K562 (cell line): Measurements from ENCODE around the gene RTL10. TPM values are rescaled to one million over a fixed set of nuclear protein-coding genes. Genes with fewer than 3 reads are reported as not detected.

ENCODE experiments used
- ERF ChIP-seq: fragments of 450-650 bp; formaldehyde crosslinking; IDR thresholded peaks from 2 replicates; pipeline ENCODE4 v1.4.0; 2020; ENCODE audit warnings: mild to moderate bottlenecking, mixed read lengths
- EZH2 ChIP-seq: IDR thresholded peaks from 2 replicates; pipeline ENCODE4 v1.6.1; 2012; ENCODE audit warnings: low read depth, mild to moderate bottlenecking, inconsistent platforms, low read length, borderline replicate concordance
- FOXA1 ChIP-seq: fragments of 450-650 bp; IDR thresholded peaks from 2 replicates; pipeline ENCODE4 v1.6.1; 2016; ENCODE audit warnings: mild to moderate bottlenecking, borderline replicate concordance
- GABPB2 ChIP-seq: fragments of 250-450 bp; sonication (Bioruptor Pico); conservative IDR thresholded peaks from 2 replicates; pipeline ENCODE4 v1.5.1; 2021; ENCODE audit warnings: mild to moderate bottlenecking
- HDAC6 ChIP-seq: IDR thresholded peaks from 2 replicates; pipeline ENCODE4 v1.6.1; 2012; ENCODE audit warnings: low read depth, mild to moderate bottlenecking, control low read depth, inconsistent platforms, low read length, moderate library complexity
- IFI16 ChIP-seq: fragments of 250-450 bp; sonication (Bioruptor Pico); IDR thresholded peaks from 2 replicates; pipeline ENCODE4 v2.1.2; 2022; ENCODE audit warnings: mild to moderate bottlenecking, inconsistent platforms
- NR2C1 ChIP-seq, 2 experiments: fragments of 450-650 bp; IDR thresholded peaks; 2 replicates each; pipeline ENCODE4 v1.6.1; 2017; ENCODE audit warnings: mild to moderate bottlenecking in 2 of 2, antibody characterized with exemption in 1 of 2, inconsistent platforms in 1 of 2, missing compliant biosample characterization in 1 of 2, missing genetic modification characterization in 1 of 2
- POLR2AphosphoS2 ChIP-seq: IDR thresholded peaks from 2 replicates; pipeline ENCODE4 v1.6.1; 2012; ENCODE audit warnings: low read length, improper control_type of control experiment
- RB1 ChIP-seq: fragments of 450-650 bp; IDR thresholded peaks from 2 replicates; pipeline ENCODE4 v1.6.1; 2017; ENCODE audit warnings: low read depth, mild to moderate bottlenecking
- RFX1 ChIP-seq: fragments of 450-650 bp; IDR thresholded peaks from 2 replicates; pipeline ENCODE4 v1.6.1; 2016; ENCODE audit warnings: mild to moderate bottlenecking, moderate library complexity
- RNF2 ChIP-seq: sonication (generic); IDR thresholded peaks from 2 replicates; pipeline ENCODE4 v1.6.1; 2016
- SETDB1 ChIP-seq: IDR thresholded peaks from one replicate; pipeline ENCODE4 v1.6.1; 2012; ENCODE audit warnings: low read length, control low read depth, inconsistent platforms
- ZKSCAN3 ChIP-seq: fragments of 250-450 bp; sonication (Bioruptor Pico); IDR thresholded peaks from 2 replicates; pipeline ENCODE4 v1.4.0; 2020
- ZNF436 ChIP-seq: fragments of 250-450, 450-650 bp; sonication (Bioruptor Pico); formaldehyde crosslinking; IDR thresholded peaks from 2 replicates; pipeline ENCODE4 v1.7.0; 2020; ENCODE audit warnings: mild to moderate bottlenecking
- ZNF584 ChIP-seq: fragments of 200-800 bp; sonication (Bioruptor generic); IDR thresholded peaks from 2 replicates; pipeline ENCODE4 v1.6.1; 2016; ENCODE audit warnings: low read depth, mild to moderate bottlenecking, missing genetic modification characterization, missing compliant biosample characterization
- ZNF76 ChIP-seq: fragments of 250-450 bp; sonication (Bioruptor Pico); IDR thresholded peaks from 2 replicates; pipeline ENCODE4 v1.4.0; 2020; ENCODE audit warnings: mild to moderate bottlenecking, moderate library complexity, borderline replicate concordance
- polyA plus RNA-seq, 8 experiments: library from polyadenylated mRNA; depleted of rRNA in 4 of 8; stranded (reverse) in 5 of 8; unstranded in 3 of 8; fragments of >200 nt; fragmentation: Nextera tagmentation in 2 of 8; fragmentation: Illumina TruSeq in 1 of 8; extraction: Ambion mirVana in 2 of 8; extraction: Trizol in 1 of 8; gene quantifications; 2 replicates each; pipeline versions ENCODE4 v1.2.1 to v1.2.3, GENCODE V29; 2011 to 2014; ENCODE audit warnings: inconsistent platforms in 1 of 8, missing spikeins in 1 of 8
- total RNA-seq, 7 experiments: library from RNA; depleted of rRNA in 6 of 7; stranded (reverse); fragments of >200 nt in 6 of 7; fragmentation: Illumina TruSeq in 2 of 7; extraction: Trizol in 2 of 7; gene quantifications; 2 replicates each; pipeline versions ENCODE4 v1.2.1 to v1.2.3, GENCODE V29; 2011 to 2021; ENCODE audit warnings: low replicate concordance in 1 of 7
- TF ChIP-seq, protein P1 (sequence below): fragments of 450-650 bp; IDR thresholded peaks from 2 replicates; pipeline ENCODE4 v1.6.1; 2017; ENCODE audit warnings: antibody characterized with exemption
- TF ChIP-seq, protein P2 (sequence below): fragments of 250-450 bp; sonication (Bioruptor Pico); IDR thresholded peaks from 2 replicates; pipeline ENCODE4 v1.5.0; 2021; ENCODE audit warnings: mild to moderate bottlenecking, moderate library complexity
- TF ChIP-seq, protein P3 (sequence below): fragments of 250-450 bp; sonication (Bioruptor Pico); IDR thresholded peaks from 2 replicates; pipeline ENCODE4 v1.4.0; 2020; ENCODE audit warnings: borderline replicate concordance
- TF ChIP-seq, protein P4 (sequence below): fragments of 450-650 bp; formaldehyde crosslinking; IDR thresholded peaks from 2 replicates; pipeline ENCODE4 v1.4.0; 2022; ENCODE audit warnings: missing genetic modification characterization

The RTL10 gene
- total and polyA plus RNA-seq, 9 of the 15 experiments (the other 6 are each of a cell fraction or from before 2014, with no cell fraction given), result 19.8 to 75.5 (median 32.5) TPM

DNA sequence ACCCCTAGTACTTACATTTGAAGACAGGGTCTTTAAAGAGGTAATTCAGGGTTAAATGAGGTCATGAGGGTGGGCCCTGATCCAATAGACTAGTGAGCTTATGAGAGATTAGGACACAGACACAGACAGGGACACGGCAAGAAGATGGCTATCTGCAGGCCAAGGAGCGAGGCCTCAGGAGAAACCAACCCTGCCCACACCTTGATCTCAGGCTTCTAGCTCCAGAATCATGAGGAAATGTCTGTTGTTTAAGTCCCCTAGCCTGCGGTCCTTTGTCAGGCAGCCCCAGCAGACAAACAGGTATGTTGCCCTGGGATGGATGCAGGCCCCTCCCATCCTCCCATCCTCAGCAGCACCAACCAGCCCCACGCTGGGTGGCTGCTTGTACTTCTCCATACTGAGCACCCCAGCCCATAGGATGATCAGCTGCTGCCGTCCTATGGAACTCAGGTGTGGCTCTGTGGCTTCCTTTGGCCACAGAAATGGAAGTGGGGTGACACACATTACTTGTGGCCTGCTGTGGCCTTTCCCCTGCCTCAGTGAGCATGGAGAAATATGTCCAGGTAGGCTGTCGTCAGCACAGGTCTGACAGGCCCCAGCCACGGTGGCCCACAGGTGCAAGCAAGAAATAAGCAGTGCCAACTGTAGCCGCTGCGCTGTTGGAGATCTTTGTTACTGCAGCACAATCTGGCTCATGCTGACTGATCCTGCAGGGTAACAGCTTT, 7.9 kb downstream of the RTL10 start (continued):
- TF ChIP-seq, protein P1, sequence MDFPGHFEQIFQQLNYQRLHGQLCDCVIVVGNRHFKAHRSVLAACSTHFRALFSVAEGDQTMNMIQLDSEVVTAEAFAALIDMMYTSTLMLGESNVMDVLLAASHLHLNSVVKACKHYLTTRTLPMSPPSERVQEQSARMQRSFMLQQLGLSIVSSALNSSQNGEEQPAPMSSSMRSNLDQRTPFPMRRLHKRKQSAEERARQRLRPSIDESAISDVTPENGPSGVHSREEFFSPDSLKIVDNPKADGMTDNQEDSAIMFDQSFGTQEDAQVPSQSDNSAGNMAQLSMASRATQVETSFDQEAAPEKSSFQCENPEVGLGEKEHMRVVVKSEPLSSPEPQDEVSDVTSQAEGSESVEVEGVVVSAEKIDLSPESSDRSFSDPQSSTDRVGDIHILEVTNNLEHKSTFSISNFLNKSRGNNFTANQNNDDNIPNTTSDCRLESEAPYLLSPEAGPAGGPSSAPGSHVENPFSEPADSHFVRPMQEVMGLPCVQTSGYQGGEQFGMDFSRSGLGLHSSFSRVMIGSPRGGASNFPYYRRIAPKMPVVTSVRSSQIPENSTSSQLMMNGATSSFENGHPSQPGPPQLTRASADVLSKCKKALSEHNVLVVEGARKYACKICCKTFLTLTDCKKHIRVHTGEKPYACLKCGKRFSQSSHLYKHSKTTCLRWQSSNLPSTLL, result no peak
- TF ChIP-seq POLR2AphosphoS2 (peak; percentile 84), RB1 (no peak), RFX1 (no peak), SETDB1 (peak; percentile 48), NR2C1 (IDR thresholded peaks at IDR 0.05) (no peak), NR2C1 (tag; IDR thresholded peaks at IDR 0.05) (no peak), ZNF436 (CRISPR knock-in tag) (no peak), GABPB2 (peak; percentile 63; the same call in 1 of the 2 replicates), HDAC6 (peak; percentile 92; the same call in 1 of the 2 replicates), ERF (CRISPR knock-in tag) (0 out of 2 replicates have a peak, but pooled peaks have one; percentile 43), FOXA1 (no peak), IFI16 (CRISPR knock-in tag) (no peak), EZH2 (no peak), ZNF584 (CRISPR knock-in tag) (no peak), RNF2 (no peak), ZNF76 (CRISPR knock-in tag) (no peak), ZKSCAN3 (CRISPR knock-in tag) (no peak)
- TF ChIP-seq, protein P2, sequence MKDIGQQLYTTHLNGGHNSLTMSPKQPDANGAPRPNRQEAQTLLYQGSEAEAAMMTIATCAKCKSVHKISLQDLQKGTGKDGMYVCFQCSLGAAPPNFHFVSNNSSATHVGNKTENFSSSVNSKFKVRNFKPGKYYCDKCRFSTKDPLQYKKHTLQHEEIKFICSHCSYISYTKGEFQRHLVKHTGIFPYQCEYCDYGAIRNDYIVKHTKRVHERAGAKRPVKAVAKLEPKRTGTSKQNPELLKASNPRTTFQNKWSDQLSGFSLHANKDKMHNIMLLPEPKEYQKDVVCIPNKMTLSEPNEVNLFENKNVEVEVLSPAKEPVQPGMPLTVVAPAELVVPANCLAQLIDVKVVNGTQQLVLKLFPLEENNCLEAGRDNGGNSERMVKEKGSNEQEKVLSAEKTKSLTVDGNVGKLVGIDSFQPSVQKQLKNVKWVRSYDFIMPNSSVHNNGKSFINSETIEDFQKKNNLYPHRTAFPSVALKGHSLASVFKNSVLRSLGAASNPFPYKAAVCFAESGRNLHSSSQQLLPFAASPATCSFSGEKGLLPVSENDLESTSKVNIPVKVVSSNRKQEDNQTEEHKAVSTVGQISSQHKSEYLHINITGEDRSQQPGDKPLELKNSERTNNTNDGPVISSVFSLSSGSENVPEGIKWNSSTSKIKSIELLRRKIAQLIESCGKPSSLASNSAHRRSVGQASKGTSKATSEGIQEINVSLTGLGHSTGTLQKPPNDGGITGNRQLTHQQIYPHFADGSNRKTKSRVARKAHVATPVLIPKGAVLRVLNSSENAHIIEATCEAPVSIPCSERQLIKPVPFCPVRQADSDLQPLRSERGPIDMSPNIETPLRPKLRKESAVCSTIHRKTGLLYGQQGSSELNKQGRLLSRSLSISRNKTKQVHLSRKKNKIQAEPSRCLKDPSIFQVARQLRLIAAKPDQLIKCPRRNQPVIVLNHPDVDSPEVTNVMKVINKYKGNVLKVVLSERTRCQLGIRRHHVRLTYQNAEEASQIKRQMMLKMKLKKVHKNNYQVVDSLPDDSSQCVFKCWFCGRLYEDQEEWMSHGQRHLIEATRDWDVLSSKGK (CRISPR knock-in tag), result no peak
- TF ChIP-seq, protein P3, sequence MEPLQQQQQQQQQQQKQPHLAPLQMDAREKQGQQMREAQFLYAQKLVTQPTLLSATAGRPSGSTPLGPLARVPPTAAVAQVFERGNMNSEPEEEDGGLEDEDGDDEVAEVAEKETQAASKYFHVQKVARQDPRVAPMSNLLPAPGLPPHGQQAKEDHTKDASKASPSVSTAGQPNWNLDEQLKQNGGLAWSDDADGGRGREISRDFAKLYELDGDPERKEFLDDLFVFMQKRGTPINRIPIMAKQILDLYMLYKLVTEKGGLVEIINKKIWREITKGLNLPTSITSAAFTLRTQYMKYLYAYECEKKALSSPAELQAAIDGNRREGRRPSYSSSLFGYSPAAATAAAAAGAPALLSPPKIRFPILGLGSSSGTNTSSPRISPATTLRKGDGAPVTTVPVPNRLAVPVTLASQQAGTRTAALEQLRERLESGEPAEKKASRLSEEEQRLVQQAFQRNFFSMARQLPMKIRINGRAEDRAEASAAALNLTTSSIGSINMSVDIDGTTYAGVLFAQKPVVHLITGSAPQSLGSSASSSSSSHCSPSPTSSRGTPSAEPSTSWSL (CRISPR knock-in tag), result no peak
- TF ChIP-seq, protein P4, sequence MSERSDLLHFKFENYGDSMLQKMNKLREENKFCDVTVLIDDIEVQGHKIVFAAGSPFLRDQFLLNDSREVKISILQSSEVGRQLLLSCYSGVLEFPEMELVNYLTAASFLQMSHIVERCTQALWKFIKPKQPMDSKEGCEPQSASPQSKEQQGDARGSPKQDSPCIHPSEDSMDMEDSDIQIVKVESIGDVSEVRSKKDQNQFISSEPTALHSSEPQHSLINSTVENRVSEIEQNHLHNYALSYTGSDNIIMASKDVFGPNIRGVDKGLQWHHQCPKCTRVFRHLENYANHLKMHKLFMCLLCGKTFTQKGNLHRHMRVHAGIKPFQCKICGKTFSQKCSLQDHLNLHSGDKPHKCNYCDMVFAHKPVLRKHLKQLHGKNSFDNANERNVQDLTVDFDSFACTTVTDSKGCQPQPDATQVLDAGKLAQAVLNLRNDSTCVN, result no peak
